DMS53 treated with DMSO at 0.1 percent for 48 hours (cell line): ENCODE measurements around the gene SLC29A4.
"Not testable (repeated sequence)": the region's sequence is repeated elsewhere in the genome, so short reads cannot be mapped to it uniquely, and the experiment has no call there.

ENCODE experiments used
- DNase-seq: peaks from one replicate; lab custom pipeline; 2025; ENCODE audit not compliant: unreplicated experiment; lab: John Stamatoyannopoulos, UW

SLC29A4 gene

DNA sequence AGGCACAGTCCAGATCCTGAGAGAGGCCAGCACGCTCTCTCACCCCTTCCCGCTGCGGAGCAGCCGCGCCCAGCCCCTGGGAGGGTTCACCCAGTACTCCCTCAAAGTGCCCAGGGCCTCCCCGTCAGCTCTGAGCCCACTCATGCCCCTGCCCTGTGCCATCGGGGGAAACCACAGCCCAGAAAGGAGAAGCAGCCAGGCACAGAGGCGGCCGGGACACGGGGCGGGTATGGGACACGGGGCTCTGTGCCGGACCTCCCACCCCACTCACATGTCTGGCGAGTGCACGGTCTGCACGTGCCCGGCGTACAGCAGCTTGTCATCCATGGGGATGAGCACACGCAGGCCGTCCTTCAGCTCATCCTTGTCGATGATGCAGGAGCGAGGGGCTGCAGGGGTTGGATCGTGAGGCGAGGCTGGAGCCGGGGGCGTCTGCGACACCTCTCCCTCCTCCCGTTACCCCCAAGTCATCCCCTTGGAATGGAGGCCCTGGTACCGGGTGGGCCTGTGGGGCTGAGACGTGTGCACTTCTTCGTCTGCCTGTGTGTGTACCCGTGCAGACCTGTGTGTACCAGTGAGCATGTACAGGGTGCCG, 38.2 kb downstream of the SLC29A4 start:
- no peak for DNase-seq

DNA sequence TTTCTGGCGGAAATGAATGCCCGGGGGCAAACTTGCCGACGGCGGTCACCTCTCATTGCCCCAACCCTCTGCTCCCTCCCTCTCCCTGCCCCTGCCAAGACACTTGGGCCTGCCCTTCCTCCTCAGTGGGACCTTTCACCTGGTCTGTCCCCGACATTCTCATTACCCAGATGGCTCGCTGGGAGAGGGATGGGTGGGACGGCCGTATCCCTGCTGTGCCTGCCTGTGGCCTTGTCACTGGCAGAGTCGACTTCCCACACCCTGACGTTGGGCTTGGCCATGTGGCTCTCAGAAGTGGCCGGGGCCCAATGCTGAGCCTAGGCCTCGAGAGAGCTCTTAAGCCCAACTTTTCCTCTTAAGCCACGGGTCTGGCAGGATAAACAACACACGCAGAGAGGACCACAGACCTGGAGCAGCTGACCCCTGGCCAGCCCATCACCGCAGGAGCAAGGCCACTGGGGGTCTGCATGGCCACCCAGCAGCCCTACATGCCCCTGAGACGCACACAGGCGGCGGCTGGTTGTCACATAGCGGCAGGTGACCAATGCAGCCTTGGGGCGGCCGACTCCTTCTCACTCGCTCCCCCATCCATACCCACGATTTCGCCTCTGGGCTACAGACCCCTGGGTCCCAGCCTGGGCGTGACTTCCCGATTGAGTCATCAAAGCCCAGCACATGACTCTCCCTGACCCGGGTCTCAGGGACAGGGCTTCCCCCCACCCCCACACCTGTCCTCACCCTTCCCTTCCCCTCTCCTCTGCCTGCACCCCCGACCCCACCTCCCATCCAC, 40.1 kb downstream of the SLC29A4 start:
- no peak for DNase-seq

DNA sequence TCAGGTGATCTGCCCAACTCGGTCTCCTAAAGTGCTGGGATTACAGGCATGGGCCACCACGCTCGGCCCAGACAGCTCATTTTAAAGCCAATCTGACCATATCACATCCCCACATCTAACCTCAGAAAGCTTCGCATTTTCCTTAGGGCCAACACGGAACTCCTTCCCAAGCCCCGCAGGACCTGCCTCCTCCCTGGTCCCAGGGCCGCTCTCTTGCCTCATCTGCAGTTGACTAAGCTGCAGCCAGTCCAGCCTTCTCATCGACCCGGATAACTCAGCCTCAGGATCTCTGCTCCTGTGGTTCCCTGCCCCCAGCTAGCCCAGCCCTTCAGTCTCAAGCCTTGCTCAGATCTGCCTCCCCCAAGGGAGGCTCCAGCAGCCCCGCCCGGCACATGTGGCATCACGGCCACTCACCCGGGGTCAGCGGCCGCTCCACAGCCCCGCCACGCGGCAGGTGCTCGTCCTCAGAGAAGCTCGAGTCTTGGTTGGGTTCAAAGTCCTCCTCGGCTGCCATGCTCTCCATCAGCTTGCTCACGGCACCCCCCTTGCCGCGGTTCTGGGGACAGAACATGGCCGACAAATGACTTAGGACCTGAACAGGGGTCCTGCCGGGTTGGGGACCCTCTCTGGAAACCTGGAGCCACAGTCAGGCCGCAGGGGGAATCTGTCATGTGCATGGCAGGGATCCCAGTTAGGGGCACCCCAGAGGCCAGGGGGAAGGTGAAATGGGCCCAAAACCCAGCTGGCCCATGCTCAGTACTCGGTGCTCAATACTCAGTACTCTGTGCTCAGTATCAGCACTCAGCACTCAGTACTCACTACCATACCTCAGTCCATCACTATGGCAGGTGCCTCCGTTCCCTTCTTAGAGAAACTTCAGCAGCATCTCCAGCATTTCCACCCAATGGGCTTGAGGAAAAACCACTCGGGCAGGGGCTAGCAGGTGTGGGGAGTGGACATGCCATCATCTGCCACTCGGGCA, 41.3 kb downstream of the SLC29A4 start:
- DNase-seq = not testable (repeated sequence)

DNA sequence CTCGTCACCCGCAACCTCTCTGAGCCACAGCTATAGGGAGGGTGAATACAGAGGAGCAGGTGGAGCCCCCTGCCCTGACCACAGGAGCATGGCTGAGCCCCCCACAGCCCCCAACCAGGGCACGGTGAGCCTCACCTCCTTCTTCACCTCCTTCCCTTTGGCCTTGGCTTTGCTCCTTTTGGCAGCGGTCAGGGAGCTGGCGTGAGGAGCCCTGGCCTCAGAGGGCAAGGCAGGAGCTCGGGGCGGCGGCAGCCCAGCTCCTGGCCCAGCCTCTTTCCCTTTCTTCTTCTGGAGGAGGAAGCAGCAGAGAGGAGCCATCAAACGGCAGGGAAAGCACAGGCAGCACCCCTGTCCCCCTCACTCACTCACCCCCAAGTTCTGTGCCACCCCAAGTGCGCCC, 42.2 kb downstream of the SLC29A4 start:
- no peak for DNase-seq

DNA sequence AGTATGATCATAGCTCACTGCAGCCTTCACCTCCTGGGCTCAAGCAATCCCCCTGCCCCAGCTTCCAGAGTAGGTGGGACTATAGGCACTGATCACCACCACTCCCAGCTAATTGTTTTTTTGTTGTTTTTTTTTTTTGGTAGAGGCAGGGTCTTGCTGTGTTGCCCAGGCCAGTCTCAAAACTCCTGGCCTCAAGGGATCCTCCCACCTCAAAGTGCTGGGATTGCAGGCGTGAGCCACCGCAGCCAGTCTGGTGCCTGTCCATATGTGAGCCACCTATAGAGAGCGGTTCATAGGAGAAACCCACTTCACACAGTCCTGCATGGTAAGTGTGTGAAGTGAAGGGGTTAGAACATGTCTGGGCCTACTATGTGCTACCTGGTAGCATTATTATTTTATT, 47.5 kb downstream of the SLC29A4 start:
- no peak for DNase-seq

DNA sequence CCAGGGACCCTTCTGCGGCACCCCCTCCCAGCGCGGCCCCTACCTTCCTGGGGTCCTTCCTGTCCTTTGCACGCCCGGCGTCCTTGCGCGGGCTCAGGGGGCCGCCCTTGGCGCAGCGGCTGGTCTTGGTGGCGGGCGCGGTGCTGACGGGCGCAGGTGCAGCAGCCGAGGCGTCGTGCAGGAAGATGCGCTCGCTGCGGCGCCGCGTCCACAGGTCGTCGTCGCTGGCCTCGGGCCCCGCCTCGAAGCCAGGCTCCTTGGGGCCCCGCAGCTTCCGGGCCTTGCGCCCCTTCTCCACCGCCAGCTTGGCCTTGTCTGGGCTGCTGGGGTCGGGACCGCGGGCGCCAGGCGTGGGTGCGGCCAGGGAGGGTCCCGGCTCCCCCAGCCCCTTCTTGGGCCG, 49.8 kb downstream of the SLC29A4 start:
- DNase-seq = no peak

DNA sequence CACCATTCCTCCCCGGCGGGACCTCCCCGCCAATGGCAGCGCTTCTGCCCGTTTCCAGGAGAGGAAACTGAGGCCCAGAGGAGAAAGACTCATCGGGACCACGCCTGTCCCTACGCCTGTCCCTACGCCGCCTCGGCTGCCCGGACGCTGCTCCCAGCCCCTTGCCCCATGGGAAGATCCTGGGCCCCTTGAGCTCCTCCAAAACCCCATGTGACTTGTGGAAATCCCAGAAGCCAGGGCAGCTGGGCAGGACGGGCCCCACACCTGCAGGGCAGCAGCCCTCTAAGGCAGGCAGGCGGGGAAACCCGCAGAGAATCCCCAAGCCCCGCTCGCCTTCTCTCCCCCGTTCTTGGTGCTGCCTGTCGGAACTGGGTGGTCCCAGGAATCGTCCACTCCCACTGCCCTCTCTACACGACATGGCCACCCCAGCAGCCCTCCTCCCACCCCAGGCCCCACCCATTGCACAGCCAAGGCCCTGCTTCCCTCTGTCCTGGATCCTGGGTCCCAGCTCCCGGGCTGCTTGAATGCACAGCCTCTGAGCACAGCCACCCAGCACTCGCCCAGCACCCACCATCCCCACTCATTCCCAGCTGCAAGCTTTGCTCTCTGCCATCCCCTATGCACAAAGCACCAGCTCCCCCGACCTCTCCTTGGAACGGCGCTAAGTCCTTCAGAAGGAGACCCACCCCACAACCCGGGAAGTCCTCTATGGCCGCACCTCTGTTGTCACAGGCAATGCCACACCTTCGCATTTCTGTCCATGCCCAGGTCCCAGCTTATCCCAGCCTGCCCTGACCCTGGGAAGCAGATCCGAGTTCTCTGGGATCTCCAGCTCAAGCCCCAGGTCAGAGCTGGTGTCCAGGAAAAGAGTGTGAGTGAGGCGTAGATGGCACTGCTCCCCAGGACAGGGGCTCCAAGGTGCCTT, 50.6 kb downstream of the SLC29A4 start:
- DNase-seq = no peak

DNA sequence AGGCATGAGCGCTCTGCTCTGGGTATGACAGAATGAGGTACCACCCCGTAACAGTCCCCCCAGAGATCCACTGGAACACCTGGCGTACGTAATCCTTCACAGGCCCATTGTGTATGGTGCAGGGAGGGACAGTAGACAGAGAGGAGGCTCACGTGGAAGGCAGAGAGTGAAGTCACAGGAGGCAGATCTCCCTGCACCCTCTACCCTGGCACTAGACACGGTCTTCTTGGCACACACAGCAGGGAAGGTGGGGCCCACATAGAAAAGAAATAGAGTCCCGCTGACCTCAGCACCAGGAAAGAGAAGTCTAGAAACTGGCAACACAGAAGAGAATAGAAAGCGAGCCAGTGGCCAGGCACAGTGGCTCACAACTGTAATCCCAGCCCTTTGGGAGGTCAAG, 51.9 kb downstream of the SLC29A4 start:
- DNase-seq = no peak

DNA sequence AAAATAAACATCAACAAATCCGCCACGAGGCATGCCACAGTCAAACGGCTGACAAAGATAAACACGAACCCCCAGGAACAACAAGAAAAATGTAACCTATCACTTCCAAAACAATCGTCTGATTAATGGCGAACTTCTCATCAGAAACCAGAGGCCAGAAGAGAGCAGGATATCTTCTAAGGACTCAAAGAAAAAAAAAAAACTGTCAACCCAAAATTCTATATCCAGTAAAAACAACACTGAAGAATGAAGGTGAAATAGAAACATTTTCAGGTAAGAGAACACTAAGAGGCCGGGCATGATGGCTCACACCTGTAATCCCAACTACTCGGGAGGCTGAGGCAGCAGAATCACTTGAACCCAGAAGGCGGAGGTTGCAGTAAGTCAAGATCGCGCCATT, 54.3 kb downstream of the SLC29A4 start:
- no peak for DNase-seq

DNA sequence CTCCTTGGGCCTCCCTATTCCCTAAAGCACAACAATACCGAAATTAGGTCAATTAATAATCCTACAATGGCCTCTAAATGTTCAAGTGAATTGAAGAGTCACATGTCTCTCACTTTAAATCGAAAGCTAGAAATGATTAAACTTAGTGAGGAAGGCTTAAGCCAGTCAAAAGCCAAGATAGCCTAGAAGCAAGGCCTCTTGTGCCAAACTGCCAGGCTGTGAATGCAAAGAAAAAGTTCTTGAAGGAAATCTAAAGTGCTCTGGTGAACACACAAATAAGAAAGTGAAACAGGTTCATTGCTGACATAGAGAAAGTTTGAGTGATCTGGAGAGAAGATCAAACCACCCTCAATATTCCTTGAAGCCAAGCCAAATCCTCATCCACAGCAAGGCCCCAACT, 57.2 kb downstream of the SLC29A4 start:
- no peak for DNase-seq

DNA sequence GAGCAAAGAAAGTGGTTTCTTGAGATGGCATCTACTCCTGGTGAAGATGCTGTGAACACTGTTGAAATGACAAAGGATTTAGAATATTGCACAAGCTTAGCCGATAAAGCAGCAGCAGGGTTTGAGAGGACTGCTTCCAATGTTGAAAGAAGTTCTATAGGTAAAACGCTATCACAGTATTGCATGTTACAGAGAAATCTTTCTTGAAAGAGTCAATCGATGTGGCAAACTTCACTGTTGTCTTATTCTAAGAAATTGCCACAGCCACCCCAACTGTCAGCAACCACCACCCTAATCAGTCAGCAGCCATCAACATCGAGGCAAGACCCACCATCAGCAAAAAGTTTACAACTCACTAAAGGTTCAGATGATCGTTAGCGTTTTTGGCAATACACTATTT, 59.9 kb downstream of the SLC29A4 start:
- DNase-seq = no peak

DNA sequence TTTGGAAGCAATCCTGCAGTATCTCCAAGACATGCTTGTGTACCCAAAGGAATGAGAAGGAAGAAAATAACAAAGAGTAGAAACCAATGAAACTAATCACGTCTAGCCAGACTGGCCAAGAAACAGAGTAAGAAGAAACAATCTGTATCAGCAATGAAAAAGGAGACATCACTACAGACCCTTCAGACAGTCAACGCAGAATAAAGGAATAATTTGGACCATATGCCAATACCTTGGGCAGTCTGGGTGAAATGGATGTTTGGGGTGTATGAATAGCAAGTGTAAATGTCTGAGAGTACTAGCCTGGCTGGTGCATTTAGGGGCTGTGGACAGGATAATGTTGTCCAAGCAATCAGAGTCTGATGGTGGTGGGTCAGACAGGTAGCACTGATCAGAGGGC, 61.1 kb downstream of the SLC29A4 start:
- DNase-seq = no peak

DNA sequence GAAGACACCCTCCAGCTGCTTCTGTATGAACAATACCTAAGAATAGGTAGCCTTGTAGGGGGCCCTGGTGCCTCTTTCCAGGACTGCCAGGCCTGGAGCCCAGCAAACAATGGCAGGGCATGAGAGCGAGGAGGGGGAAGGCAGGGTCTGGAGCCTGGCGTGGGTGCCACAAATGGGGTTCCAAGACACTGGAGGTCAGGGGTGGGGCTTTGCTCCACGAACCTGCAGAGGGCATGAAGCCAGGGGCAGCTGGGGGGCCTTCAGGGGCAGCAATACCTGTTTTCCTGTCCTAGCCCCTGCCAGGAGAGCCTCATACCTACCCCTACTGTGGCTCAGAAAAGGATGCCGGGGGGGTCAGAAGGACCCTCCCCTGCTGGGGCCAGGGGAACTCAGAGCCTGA, 61.6 kb downstream of the SLC29A4 start:
- no peak for DNase-seq

DNA sequence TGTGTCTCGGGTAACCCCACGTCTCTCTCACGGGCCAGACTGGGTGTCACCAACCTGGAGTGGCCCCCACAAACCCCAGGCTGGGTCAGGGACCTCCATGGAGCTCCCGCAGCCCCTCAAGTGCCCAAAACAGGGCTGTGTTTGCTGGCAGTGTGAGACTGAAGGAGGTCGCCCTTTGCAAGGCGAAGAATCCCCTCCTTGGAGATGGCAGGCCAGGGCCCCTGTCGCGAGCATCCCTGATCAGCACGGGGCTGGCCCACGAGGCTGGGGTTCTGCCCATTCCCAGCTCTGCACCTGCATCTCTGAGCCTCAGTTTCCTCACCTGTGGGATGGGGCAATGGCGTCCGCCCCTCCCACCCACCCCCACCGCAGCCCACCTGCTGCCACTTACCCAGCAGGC, 62.4 kb downstream of the SLC29A4 start:
- DNase-seq = no peak

DNA sequence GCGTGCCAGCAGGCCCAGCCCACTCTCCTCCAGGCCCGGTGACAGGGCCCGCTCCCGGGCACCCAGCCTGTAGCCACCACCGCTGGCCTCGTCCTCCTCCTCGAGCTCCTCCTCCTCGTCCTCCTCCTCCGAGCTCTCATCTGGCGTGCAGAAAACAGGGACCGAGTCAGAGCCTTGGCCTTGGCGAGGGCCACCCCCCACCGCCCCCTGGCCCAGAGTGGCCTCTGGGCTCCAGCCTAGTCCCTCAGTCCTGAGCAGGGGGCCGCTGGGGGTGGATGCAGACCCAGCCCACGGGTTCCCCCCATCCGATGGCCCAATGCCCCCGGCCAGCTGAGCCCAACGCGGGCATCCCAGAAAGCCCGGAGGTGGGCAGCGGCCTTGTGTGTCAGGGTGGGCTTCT, 62.9 kb downstream of the SLC29A4 start:
- no peak for DNase-seq

DNA sequence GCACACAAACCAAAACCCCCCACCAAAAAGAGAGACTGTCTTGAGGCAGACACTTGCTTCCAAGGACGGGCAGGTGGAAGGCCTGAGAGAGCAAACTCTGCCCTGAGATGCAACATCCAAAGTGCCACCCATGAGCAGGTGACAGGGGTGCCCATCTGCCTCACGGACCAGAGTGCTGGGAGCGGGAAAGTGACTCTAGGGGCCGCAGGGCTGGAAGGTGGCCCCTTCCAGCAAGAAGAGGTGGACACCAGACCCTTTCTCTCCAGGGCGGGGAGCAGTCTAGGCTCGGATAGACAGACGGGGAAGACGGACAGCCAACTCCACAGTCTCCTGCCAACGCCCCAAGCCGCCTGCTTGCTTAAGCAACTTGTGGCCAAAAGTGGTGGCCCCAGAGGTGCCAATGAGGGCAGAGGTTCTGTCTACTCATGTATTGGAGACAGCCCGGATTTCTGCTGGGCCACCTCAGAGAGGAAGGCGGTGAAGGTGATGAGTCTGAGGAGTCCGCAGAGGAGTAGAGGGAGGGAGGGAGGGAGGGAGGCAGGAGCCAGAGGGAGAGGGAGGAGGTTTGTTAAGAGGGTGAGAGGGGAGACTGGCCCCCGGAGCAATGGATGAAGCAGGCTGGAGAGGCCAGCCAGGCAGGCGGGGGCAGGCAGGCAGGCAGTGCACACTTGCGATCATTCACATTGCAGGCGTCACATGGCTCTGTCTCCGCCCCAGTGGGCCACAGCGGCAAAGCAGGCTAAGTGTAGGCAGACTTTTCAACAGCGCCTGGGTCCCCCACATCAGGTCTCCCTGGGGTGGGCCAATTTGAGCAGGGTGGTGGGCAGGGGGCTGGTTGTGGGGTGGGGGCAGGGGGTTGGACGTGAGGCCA, 65.6 kb downstream of the SLC29A4 start:
- no peak for DNase-seq

DNA sequence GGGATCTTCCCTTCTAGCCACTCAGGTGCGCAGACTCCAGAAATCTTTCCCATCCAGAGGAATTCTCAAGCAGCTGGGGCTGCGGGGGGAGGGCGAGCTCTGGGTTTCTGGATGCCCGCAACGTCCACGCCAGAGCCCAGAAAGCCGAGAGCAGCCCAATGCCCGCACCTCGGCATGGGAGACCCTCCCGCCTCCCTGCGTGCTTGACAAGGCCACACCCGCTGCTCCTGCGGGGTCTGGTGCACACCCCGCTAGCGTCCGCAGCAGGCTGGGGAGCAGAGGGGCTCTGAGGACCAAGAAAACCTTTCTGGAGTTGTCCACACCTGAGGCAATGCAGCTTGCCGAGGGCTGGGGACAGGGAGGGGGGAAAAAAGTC, 66.2 kb downstream of the SLC29A4 start:
- no peak for DNase-seq

DNA sequence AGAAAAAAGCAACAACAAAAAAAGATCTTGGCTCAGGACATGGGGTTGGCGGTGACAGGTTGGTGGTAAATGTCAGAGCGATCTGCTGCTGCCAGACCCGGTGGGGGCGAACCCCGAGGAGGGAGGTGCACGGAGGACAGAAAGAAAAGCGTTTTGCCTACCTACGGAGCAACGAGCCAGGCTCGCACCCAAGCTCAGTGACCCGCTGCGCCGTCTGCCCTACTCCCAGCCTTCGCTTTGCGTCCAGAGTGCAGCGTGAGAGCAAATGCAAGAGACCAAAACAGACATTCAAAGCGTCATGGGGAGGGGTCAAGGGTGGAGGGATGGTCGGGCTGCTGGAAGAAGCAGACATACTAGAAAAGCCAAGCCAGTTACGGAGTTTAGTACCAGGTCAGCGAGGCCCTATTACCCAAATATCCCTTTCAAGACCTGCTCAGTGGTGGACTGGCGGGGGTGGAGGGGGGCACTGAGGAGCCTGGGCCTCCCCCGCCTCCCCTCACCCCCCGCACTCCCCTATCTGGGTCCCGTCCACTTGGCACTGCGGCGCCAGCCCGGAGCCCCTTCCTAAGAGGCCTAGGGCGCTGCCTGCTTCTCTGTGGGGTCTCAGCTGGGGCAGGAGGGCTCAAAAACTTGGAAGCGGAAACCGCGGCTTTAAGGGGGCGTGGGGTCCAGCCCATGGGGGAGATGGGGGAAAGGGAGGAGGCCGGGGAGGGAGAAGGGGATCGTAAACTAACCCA, 66.9 kb downstream of the SLC29A4 start:
- DNase-seq = no peak

DNA sequence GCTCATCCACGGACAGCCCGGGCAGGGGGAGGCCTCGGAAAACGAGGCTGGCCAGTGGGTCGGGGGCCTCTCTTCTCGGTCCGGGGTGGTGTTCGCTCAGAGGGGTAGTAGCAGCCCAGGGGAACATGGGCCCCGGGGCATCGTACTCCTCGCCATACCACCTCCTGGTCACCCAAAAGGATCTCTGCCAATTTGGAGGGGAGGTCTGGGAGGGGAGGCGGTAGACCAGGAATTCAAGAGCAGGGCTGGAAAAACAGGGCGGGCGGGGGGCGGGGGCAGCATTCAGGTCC, 67.4 kb downstream of the SLC29A4 start:
- no peak for DNase-seq
